Natural killer cell (primary cell): Measurements from ENCODE around the gene TARS3. TPM values are rescaled to one million over a fixed set of nuclear protein-coding genes. Genes with fewer than 3 reads are reported as not detected.

ENCODE experiments used
- ATAC-seq, 3 donors: fragments of 150-1000 bp in 2 of 3; fragments of 200-7000 bp in 1 of 3; cut with Tn5 transposase; 1 replicate in 1 of 3; 2 replicates in 2 of 3; pipeline ENCODE4 v1.10.0; 2021; ENCODE audit warnings: mild to moderate bottlenecking in 2 of 3, moderate library complexity in 2 of 3
- DNase-seq, 2 donors: peaks; one replicate each; pipeline versions ENCODE4 v3.0.0 to v3.0.0-alpha.2; 2013 to 2021; ENCODE audit warnings: mixed read lengths in 1 of 2
- H3K27ac ChIP-seq: one replicate; pipeline ENCODE4 v1.5.1; 2013; ENCODE audit warnings: mild to moderate bottlenecking, low read length
- H3K27me3 ChIP-seq: one replicate; pipeline ENCODE4 v1.6.1; 2013; ENCODE audit warnings: low read length; ENCODE audit not compliant: control insufficient read depth, insufficient read depth
- H3K36me3 ChIP-seq: one replicate; pipeline ENCODE4 v1.6.1; 2013; ENCODE audit warnings: low read length; ENCODE audit not compliant: control insufficient read depth, insufficient read depth
- H3K4me1 ChIP-seq: one replicate; pipeline ENCODE4 v1.6.1; 2013; ENCODE audit warnings: low read length; ENCODE audit not compliant: control insufficient read depth, insufficient read depth
- H3K4me3 ChIP-seq: one replicate; pipeline ENCODE4 v1.5.1; 2013; ENCODE audit warnings: low read length
- H3K9me3 ChIP-seq: one replicate; pipeline ENCODE4 v1.6.1; 2013; ENCODE audit warnings: low read length; ENCODE audit not compliant: control insufficient read depth, insufficient read depth
- H3K27ac Mint-ChIP-seq, 2 donors: one replicate each; pipeline ENCODE4 v1.8.0; 2022; ENCODE audit warnings: mild to moderate bottlenecking in 2 of 2, mixed read lengths in 2 of 2, moderate library complexity in 1 of 2
- H3K27me3 Mint-ChIP-seq, 2 donors: one replicate each; pipeline ENCODE4 v1.8.0; 2022; ENCODE audit warnings: low read depth in 2 of 2, mixed read lengths in 2 of 2
- H3K36me3 Mint-ChIP-seq: one replicate; pipeline ENCODE4 v1.8.0; 2022; ENCODE audit warnings: mixed read lengths
- H3K4me1 Mint-ChIP-seq, 2 donors: one replicate each; pipeline ENCODE4 v1.8.0; 2022; ENCODE audit warnings: mixed read lengths in 2 of 2
- H3K4me3 Mint-ChIP-seq: one replicate; pipeline ENCODE4 v1.8.0; 2022; ENCODE audit warnings: mild to moderate bottlenecking, moderate library complexity, mixed read lengths
- H3K9me3 Mint-ChIP-seq, 2 donors: one replicate each; pipeline ENCODE4 v1.8.0; 2022; ENCODE audit warnings: mixed read lengths in 2 of 2
- WGBS: methylation state at CpG from one replicate; pipeline ENCODE4 v1.1.7; 2013; ENCODE audit warnings: missing lambda C conversion rate; ENCODE audit not compliant: insufficient coverage; 5-methylcytosine and 5-hydroxymethylcytosine counted together
- intact Hi-C: fragments of 100-400 bp; cut with micrococcal nuclease; formaldehyde crosslinking; loops from one replicate; pipeline ENCODE4 v1.14.2; 2022
- total RNA-seq, 4 donors: library from RNA; stranded (reverse); fragments of 120-200 nt in 1 of 4; gene quantifications; one replicate each; pipeline versions ENCODE4 v1.2.3 to v1.2.4, GENCODE V29; 2013 to 2022
- TF ChIP-seq, protein P1 (sequence below): fragments of 200-600 bp; IDR thresholded peaks from one replicate; pipeline ENCODE4 v1.8.0; 2022; ENCODE audit warnings: antibody characterized with exemption

The TARS3 gene
- total RNA-seq, 3 donors from 2014 or later (not counting 1 experiment from before 2014, with no cell fraction given), result 11.6 to 20.5 (median 12.1) TPM

- H3K9me3 Mint-ChIP-seq, result no peaks in the 10 kb centered on the region
- H3K9me3 ChIP-seq, result no peaks in the 10 kb centered on the region
- intact Hi-C loops, result no loop called here
- H3K4me3 Mint-ChIP-seq, result no peak overlapping the region
- no peaks in the 10 kb centered on the region for H3K27me3 Mint-ChIP-seq
- WGBS, result 90% methylated on average over 2 of the region's 2 CpGs
- no peaks in the 10 kb centered on the region for H3K36me3 ChIP-seq
- DNase-seq (no peak), ATAC-seq (no peak)
- H3K27me3 ChIP-seq, result no peaks in the 10 kb centered on the region
- H3K36me3 Mint-ChIP-seq, result no peaks in the 10 kb centered on the region
- H3K27ac Mint-ChIP-seq, result no peak overlapping the region
- no peak overlapping the region for H3K4me3 ChIP-seq
- no peaks in the 10 kb centered on the region for H3K4me1 ChIP-seq
- peaks cover 0 to 5% of the 10 kb centered on the region in 2 donors for H3K4me1 Mint-ChIP-seq
- TF ChIP-seq, protein P1, sequence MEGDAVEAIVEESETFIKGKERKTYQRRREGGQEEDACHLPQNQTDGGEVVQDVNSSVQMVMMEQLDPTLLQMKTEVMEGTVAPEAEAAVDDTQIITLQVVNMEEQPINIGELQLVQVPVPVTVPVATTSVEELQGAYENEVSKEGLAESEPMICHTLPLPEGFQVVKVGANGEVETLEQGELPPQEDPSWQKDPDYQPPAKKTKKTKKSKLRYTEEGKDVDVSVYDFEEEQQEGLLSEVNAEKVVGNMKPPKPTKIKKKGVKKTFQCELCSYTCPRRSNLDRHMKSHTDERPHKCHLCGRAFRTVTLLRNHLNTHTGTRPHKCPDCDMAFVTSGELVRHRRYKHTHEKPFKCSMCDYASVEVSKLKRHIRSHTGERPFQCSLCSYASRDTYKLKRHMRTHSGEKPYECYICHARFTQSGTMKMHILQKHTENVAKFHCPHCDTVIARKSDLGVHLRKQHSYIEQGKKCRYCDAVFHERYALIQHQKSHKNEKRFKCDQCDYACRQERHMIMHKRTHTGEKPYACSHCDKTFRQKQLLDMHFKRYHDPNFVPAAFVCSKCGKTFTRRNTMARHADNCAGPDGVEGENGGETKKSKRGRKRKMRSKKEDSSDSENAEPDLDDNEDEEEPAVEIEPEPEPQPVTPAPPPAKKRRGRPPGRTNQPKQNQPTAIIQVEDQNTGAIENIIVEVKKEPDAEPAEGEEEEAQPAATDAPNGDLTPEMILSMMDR, result no peak
- H3K27ac ChIP-seq, result no peak overlapping the region
Measured at GRCh38 chr15:101733545-101733944, 9.3 kb upstream of the TARS3 start.

GRCh38 chr15:101732772-101733171 lies 8.5 kb upstream of the TARS3 start:
- Histone ChIP-seq H3K36me3 (no peaks in the 10 kb centered on the region), H3K4me3 (no peak overlapping the region), H3K9me3 (no peaks in the 10 kb centered on the region), H3K4me1 (no peaks in the 10 kb centered on the region), H3K27me3 (no peaks in the 10 kb centered on the region), H3K27ac (no peak overlapping the region)
- intact Hi-C loops, result no loop called here
- H3K27ac Mint-ChIP-seq, result no peak overlapping the region
- H3K27me3 Mint-ChIP-seq, result no peaks in the 10 kb centered on the region
- DNase-seq, result no peak
- no peak overlapping the region for H3K4me3 Mint-ChIP-seq
- no peaks in the 10 kb centered on the region for H3K9me3 Mint-ChIP-seq
- H3K4me1 Mint-ChIP-seq, result peaks cover 0 to 5% of the 10 kb centered on the region in 2 donors
- H3K36me3 Mint-ChIP-seq, result no peaks in the 10 kb centered on the region
- WGBS, result 97% methylated on average over 2 of the region's 3 CpGs
- TF ChIP-seq, protein P1, result no peak
- ATAC-seq, result no peak

DNA sequence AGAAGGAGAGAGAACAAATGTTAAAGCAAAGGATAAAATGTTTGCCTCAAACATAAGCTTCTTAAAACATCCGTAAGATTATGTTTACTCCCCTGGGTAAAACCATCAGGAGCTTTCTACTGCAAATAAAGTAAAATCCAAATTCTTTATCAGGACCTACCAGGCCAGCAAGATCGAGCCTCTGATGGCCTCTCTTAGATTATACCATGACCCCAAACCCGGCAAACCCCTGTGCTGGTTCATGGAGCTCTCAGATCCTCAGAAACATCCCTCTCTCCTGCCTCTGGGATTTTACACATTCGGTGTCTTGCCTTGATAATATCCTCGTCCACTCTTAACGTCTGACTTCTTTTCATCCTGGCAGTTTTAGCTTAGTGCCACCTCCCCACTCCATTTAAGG lies 7.5 kb upstream of the TARS3 start:
- DNase-seq, result no peak
- ATAC-seq, result no peak
- intact Hi-C loops, result no loop called here
- TF ChIP-seq, protein P1, result no peak
- WGBS, result 83% methylated on average over 6 of the region's 6 CpGs
- Histone ChIP-seq H3K27ac (no peak overlapping the region), H3K36me3 (no peaks in the 10 kb centered on the region), H3K4me3 (no peak overlapping the region), H3K9me3 (no peaks in the 10 kb centered on the region), H3K4me1 (no peaks in the 10 kb centered on the region), H3K27me3 (no peaks in the 10 kb centered on the region)
- H3K4me1 Mint-ChIP-seq, result peaks cover 0 to 5% of the 10 kb centered on the region in 2 donors
- no peak overlapping the region for H3K27ac Mint-ChIP-seq
- H3K36me3 Mint-ChIP-seq, result no peaks in the 10 kb centered on the region
- no peaks in the 10 kb centered on the region for H3K9me3 Mint-ChIP-seq
- H3K27me3 Mint-ChIP-seq, result no peaks in the 10 kb centered on the region
- H3K4me3 Mint-ChIP-seq, result no peak overlapping the region

- TF ChIP-seq, protein P1, result no peak
- no peaks in the 10 kb centered on the region for H3K9me3 Mint-ChIP-seq
- Histone ChIP-seq H3K9me3 (no peaks in the 10 kb centered on the region), H3K36me3 (peaks cover under 1% of the 10 kb centered on the region), H3K27ac (no peak overlapping the region), H3K27me3 (no peaks in the 10 kb centered on the region), H3K4me1 (peaks cover 16% of the 10 kb centered on the region), H3K4me3 (no peak overlapping the region)
- H3K36me3 Mint-ChIP-seq, result no peaks in the 10 kb centered on the region
- peaks cover 14 to 23% of the 10 kb centered on the region in 2 donors for H3K4me1 Mint-ChIP-seq
- no CpG with 5 or more reads among the region's 1 CpG for WGBS
- H3K4me3 Mint-ChIP-seq, result no peak overlapping the region
- intact Hi-C loops, result no loop called here
- no peak overlapping the region for H3K27ac Mint-ChIP-seq
- no peaks in the 10 kb centered on the region for H3K27me3 Mint-ChIP-seq
- ATAC-seq (no peak), DNase-seq (no peak)
Measured at GRCh38 chr15:101727186-101727585, 2.9 kb upstream of the TARS3 start.
